WTC11 (cell line): Measurements from ENCODE around the gene RHBDD3. TPM values are rescaled to one million over a fixed set of nuclear protein-coding genes. Genes with fewer than 3 reads are reported as not detected.

Experiments
- ATAC-seq: fragments of 200-7000 bp; cut with Tn5 transposase; 2 replicates; pipeline ENCODE4 v1.10.0; 2021; ENCODE audit warnings: mild to moderate bottlenecking, moderate library complexity
- CTCF ChIA-PET: fragments of 300-600 bp; sonication (Branson Sonifier 250); formaldehyde crosslinking; loops from one replicate; lab custom pipeline; 2021; ENCODE audit warnings: antibody characterized with exemption; lab: Charles Lee
- POLR2A ChIA-PET: fragments of 350-600 bp; sonication (Branson Sonifier 250); formaldehyde crosslinking; loops from one replicate; lab custom pipeline; 2021; ENCODE audit warnings: antibody characterized with exemption; lab: Charles Lee
- DNase-seq: peaks from one replicate; pipeline ENCODE4 v3.0.0; 2021; ENCODE audit warnings: low spot score
- H3K27ac Mint-ChIP-seq: 2 replicates; pipeline ENCODE4 v1.8.0; 2021; ENCODE audit warnings: mixed read lengths
- H3K27me3 Mint-ChIP-seq: 2 replicates; pipeline ENCODE4 v1.8.0; 2021; ENCODE audit warnings: low read depth, mild to moderate bottlenecking, moderate library complexity, mixed read lengths
- H3K36me3 Mint-ChIP-seq: 2 replicates; pipeline ENCODE4 v1.8.0; 2021; ENCODE audit warnings: mixed read lengths
- H3K4me1 Mint-ChIP-seq: 2 replicates; pipeline ENCODE4 v1.8.0; 2022; ENCODE audit warnings: mixed read lengths
- H3K4me3 Mint-ChIP-seq: 2 replicates; pipeline ENCODE4 v1.8.0; 2021; ENCODE audit warnings: mild to moderate bottlenecking, moderate library complexity, mixed read lengths
- H3K9me3 Mint-ChIP-seq: 2 replicates; pipeline ENCODE4 v1.8.0; 2021; ENCODE audit warnings: mixed read lengths
- AFF4 ChIP-seq: sonication (generic); formaldehyde crosslinking; IDR thresholded peaks from 2 replicates; pipeline ENCODE4 v1.8.1; 2023; ENCODE audit warnings: mild to moderate bottlenecking, missing genetic modification reagents, borderline replicate concordance
- ATF2 ChIP-seq: sonication (generic); formaldehyde crosslinking; IDR thresholded peaks from 2 replicates; pipeline ENCODE4 v1.8.1; 2022; ENCODE audit warnings: low read depth, missing genetic modification reagents, borderline replicate concordance
- E2F4 ChIP-seq: sonication (generic); formaldehyde crosslinking; IDR thresholded peaks from 2 replicates; pipeline ENCODE4 v1.8.1; 2022; ENCODE audit warnings: low read depth, mild to moderate bottlenecking, moderate library complexity, missing genetic modification reagents, borderline replicate concordance
- ERG ChIP-seq: fragments of 250-450 bp; sonication (Bioruptor Pico); IDR thresholded peaks from 2 replicates; pipeline ENCODE4 v1.8.0; 2021; ENCODE audit warnings: mild to moderate bottlenecking
- FOXP1 ChIP-seq: sonication (generic); formaldehyde crosslinking; IDR thresholded peaks from 2 replicates; pipeline ENCODE4 v1.8.0; 2022; ENCODE audit warnings: missing genetic modification reagents, mild to moderate bottlenecking, moderate library complexity, borderline replicate concordance
- GRHL2 ChIP-seq: fragments of 250-450 bp; sonication (Bioruptor Pico); IDR thresholded peaks from 2 replicates; pipeline ENCODE4 v1.8.0; 2022; ENCODE audit warnings: mild to moderate bottlenecking, moderate library complexity; ENCODE audit not compliant: insufficient replicate concordance, severe bottlenecking
- GTF2I ChIP-seq: fragments of 250-450 bp; sonication (Bioruptor Pico); conservative IDR thresholded peaks from 2 replicates; pipeline ENCODE4 v1.4.0; 2021; ENCODE audit warnings: mild to moderate bottlenecking
- NR1H2 ChIP-seq: sonication (generic); formaldehyde crosslinking; IDR thresholded peaks from 2 replicates; pipeline ENCODE4 v1.9.0; 2021; ENCODE audit warnings: mild to moderate bottlenecking, moderate library complexity, missing genetic modification reagents
- PRRX2 ChIP-seq: fragments of 250-450 bp; sonication (Bioruptor Pico); IDR thresholded peaks from 2 replicates; pipeline ENCODE4 v1.8.0; 2021; ENCODE audit warnings: mild to moderate bottlenecking
- RORB ChIP-seq: fragments of 250-450 bp; sonication (Bioruptor Pico); IDR thresholded peaks from 2 replicates; pipeline ENCODE4 v1.9.0; 2021; ENCODE audit warnings: mild to moderate bottlenecking
- SMAD4 ChIP-seq: sonication (generic); formaldehyde crosslinking; IDR thresholded peaks from 2 replicates; pipeline ENCODE4 v1.8.0; 2022; ENCODE audit warnings: mild to moderate bottlenecking, missing genetic modification reagents
- SOX15 ChIP-seq: fragments of 250-450 bp; sonication (Bioruptor Pico); IDR thresholded peaks from 2 replicates; pipeline ENCODE4 v1.9.0; 2021; ENCODE audit warnings: mild to moderate bottlenecking
- SP1 ChIP-seq: sonication (generic); formaldehyde crosslinking; conservative IDR thresholded peaks from 2 replicates; pipeline ENCODE4 v1.8.1; 2022; ENCODE audit warnings: missing genetic modification reagents
- TCF7 ChIP-seq: sonication (generic); formaldehyde crosslinking; IDR thresholded peaks from 2 replicates; pipeline ENCODE4 v1.8.0; 2022; ENCODE audit warnings: mild to moderate bottlenecking, low read depth, missing genetic modification reagents, moderate library complexity
- TP53 ChIP-seq: sonication (generic); formaldehyde crosslinking; IDR thresholded peaks from 2 replicates; pipeline ENCODE4 v1.8.1; 2023; ENCODE audit warnings: mild to moderate bottlenecking, missing genetic modification reagents
- USF1 ChIP-seq: sonication (generic); formaldehyde crosslinking; IDR thresholded peaks from 2 replicates; pipeline ENCODE4 v1.8.0; 2022; ENCODE audit warnings: mild to moderate bottlenecking, missing genetic modification reagents
- USF2 ChIP-seq: sonication (generic); formaldehyde crosslinking; IDR thresholded peaks from 2 replicates; pipeline ENCODE4 v1.8.1; 2023; ENCODE audit warnings: mild to moderate bottlenecking, missing genetic modification reagents, moderate library complexity
- ZNF232 ChIP-seq: sonication (generic); formaldehyde crosslinking; IDR thresholded peaks from 2 replicates; pipeline ENCODE4 v1.8.0; 2022; ENCODE audit warnings: mild to moderate bottlenecking, missing genetic modification reagents
- ZNF281 ChIP-seq: sonication (generic); formaldehyde crosslinking; IDR thresholded peaks from 2 replicates; pipeline ENCODE4 v1.8.0; 2023; ENCODE audit warnings: mild to moderate bottlenecking, missing genetic modification reagents
- ZNF532 ChIP-seq: fragments of 250-450 bp; sonication (Bioruptor Pico); IDR thresholded peaks from 2 replicates; pipeline ENCODE4 v1.9.0; 2021; ENCODE audit warnings: mild to moderate bottlenecking, borderline replicate concordance
- total RNA-seq: library from RNA; stranded (reverse); gene quantifications from 3 replicates; pipeline ENCODE4 v1.2.3, GENCODE V29; 2021

The RHBDD3 gene
- total RNA-seq, 1 experiment from 2014 or later: 77.9 TPM

- TF ChIP-seq ATF2 (no peak), FOXP1 (no peak), ZNF281 (no peak), ZNF232 (CRISPR knock-in tag) (no peak), SP1 (CRISPR knock-in tag) (no peak), NR1H2 (CRISPR knock-in tag) (no peak), GTF2I (CRISPR knock-in tag) (no peak), PRRX2 (CRISPR knock-in tag) (no peak), ERG (CRISPR knock-in tag) (no peak)
- TF ChIP-seq, all 79 proteins: peak for 0
Observed at GRCh38 chr22:29213493-29213892, 54.3 kb downstream of the RHBDD3 start (continued).

GRCh38 chr22:29212743-29213142 lies 55.0 kb downstream of the RHBDD3 start:
- Mint-ChIP-seq H3K4me3 (no peak overlapping the region), H3K9me3 (no peaks in the 10 kb centered on the region), H3K36me3 (no peaks in the 10 kb centered on the region), H3K27ac (no peak overlapping the region), H3K27me3 (no peaks in the 10 kb centered on the region), H3K4me1 (peaks cover 19% of the 10 kb centered on the region)
- POLR2A ChIA-PET: no interaction called here
- CTCF ChIA-PET: interaction anchor here (1.0 to 3.2 kb wide), 2 partner anchors 33 to 59 kb away, joined by 3 to 17 read pairs; no protein-coding TSS in a partner anchor
- DNase-seq (no peak), ATAC-seq (no peak)
- TF ChIP-seq TCF7 (CRISPR knock-in tag): no peak
- no peak for TF ChIP-seq USF1 (CRISPR knock-in tag)
- no peak for TF ChIP-seq RORB (CRISPR knock-in tag)
- no peak for TF ChIP-seq E2F4 (CRISPR knock-in tag)
- TF ChIP-seq TP53 (CRISPR knock-in tag): no peak
- TF ChIP-seq SOX15: no peak
- TF ChIP-seq ZNF532: no peak
- no peak for TF ChIP-seq USF2 (CRISPR knock-in tag)
- no peak for TF ChIP-seq AFF4 (CRISPR knock-in tag)
- TF ChIP-seq GRHL2 (CRISPR knock-in tag): no peak
- no peak for TF ChIP-seq SMAD4
